ENCODE measurements around the gene SDHAF1.
"Not testable (repeated sequence)": the region's sequence is repeated elsewhere in the genome, so short reads cannot be mapped to it uniquely, and the experiment has no call there.

SDHAF1 gene, protein sequence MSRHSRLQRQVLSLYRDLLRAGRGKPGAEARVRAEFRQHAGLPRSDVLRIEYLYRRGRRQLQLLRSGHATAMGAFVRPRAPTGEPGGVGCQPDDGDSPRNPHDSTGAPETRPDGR

DNA sequence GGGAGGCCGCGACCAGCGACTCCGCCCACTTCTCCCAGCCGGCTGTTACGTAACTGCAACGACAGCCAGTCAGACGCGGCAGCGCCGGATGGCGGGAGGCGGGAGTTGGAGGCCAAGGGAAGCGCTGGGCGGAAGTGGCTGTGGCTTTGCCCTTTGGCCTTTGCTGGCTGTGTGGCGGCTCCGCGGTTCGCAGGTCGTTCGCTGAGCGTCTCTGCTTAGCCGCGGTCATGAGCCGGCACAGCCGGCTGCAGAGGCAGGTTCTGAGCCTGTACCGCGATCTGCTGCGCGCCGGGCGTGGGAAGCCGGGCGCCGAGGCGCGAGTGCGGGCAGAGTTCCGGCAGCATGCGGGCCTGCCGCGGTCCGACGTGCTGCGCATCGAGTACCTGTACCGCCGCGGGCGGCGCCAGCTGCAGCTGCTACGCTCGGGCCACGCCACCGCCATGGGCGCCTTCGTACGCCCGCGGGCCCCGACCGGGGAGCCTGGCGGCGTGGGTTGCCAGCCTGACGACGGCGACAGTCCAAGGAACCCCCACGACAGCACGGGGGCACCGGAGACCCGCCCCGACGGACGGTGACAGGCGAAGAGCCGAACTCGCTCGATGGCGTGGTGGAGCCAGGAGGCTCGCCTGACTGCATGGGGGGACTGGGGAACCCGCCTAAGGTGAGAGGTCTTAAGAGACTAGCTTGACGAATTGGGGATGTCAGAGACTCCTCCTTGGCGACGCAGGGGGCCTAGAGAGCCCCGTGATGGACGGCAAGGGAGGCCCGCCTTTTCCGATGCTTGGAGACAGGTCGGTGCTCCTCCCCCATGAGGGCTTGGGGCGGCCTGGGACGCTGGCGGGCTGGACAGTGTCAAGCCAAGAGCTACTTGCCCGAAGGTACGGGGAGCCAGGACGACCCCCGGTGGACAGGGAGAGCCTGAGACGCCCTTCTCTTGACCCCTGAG lies at the start of gene SDHAF1:
Gene SDHAF1, plus strand, starts transcription at position 141 of the 946 bp plus-strand sequence. Its CDS starts 87 bp downstream, at position 228.
- TF ChIP-seq POLR2A (IDR thresholded peaks at IDR 0.05; ENCODE audit: low read depth, low read length) = peak; percentile 84; the same call in 1 of the 2 replicates
- FAIRE-seq (peak; percentile 79), DNase-seq (ENCODE audit: insufficient read length, low spot score) (peak; percentile 99)

- FAIRE-seq = no peak
- TF ChIP-seq POLR2A (IDR thresholded peaks at IDR 0.05; ENCODE audit: low read depth, low read length) = no peak
- no peak for DNase-seq (ENCODE audit: insufficient read length, low spot score)
Observed at GRCh38 chr19:35946203-35946602, 48.8 kb upstream of the SDHAF1 start.

GRCh38 chr19:35949131-35949530 lies 45.9 kb upstream of the SDHAF1 start:
- FAIRE-seq (no peak), DNase-seq (ENCODE audit: insufficient read length, low spot score) (peak; percentile 62)
- TF ChIP-seq POLR2A (IDR thresholded peaks at IDR 0.05; ENCODE audit: low read depth, low read length) = no peak

GRCh38 chr19:35955881-35956634 lies 38.9 kb upstream of the SDHAF1 start:
- no peak for FAIRE-seq
- DNase-seq (ENCODE audit: insufficient read length, low spot score) = no peak

DNA sequence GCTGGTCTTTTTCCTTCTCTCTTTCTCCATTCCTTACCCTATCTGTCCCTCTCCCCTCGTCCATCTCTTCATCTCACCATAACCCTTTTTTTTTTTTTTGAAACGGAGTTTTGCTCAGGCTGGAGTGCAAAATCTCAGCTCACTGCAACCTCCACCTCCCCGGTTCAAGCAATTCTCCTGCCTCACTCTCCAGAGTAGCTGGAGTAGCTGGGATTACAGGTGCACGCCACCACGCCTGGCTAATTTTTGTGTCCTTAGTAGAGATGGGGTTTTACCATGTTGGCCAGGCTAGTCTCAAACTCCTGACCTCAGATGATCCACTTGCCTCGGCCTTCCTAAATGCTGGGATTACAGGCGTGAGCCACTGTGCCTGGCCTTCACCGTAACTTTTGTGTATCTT lies 37.6 kb upstream of the SDHAF1 start:
- FAIRE-seq; DNase-seq (ENCODE audit: insufficient read length, low spot score): not testable (repeated sequence)

More at GRCh38 chr19:35955881-35956634, 38.9 kb upstream of the SDHAF1 start:
- no peak for TF ChIP-seq POLR2A (IDR thresholded peaks at IDR 0.05; ENCODE audit: low read depth, low read length)

DNA sequence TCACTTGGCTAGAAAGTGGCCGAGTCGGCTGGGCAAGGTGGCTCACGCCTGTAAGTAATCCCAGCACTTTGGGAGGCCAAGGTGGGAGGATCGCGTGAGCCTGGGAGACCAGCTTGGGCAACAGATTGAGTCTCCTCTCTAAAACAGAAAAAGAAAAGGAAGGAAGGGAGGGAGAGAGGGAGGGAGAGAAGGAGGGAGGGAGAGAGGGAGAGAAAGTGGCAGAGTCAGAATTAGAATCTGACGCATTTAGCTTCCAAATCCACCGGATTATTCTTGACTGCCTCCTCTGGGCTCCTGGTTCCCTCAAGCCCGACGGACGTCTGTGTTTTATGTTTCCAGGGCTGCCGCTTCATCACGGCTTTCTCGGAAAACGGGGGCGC lies 36.3 kb upstream of the SDHAF1 start:
- FAIRE-seq (no peak), DNase-seq (ENCODE audit: insufficient read length, low spot score) (no peak)
- TF ChIP-seq POLR2A (IDR thresholded peaks at IDR 0.05; ENCODE audit: low read depth, low read length) = no peak

GRCh38 chr19:35959040-35959967 lies 35.7 kb upstream of the SDHAF1 start:
- DNase-seq (ENCODE audit: insufficient read length, low spot score) (no peak), FAIRE-seq (no peak)
- no peak for TF ChIP-seq POLR2A (IDR thresholded peaks at IDR 0.05; ENCODE audit: low read depth, low read length)

- no peak for TF ChIP-seq POLR2A (IDR thresholded peaks at IDR 0.05; ENCODE audit: low read depth, low read length)
- FAIRE-seq = no peak
Observed at GRCh38 chr19:35959968-35960320, 35.0 kb upstream of the SDHAF1 start.

GRCh38 chr19:35960432-35960972 lies 34.5 kb upstream of the SDHAF1 start:
- no peak for FAIRE-seq
- no peak for TF ChIP-seq POLR2A (IDR thresholded peaks at IDR 0.05; ENCODE audit: low read depth, low read length)

More at GRCh38 chr19:35959968-35960320, 35.0 kb upstream of the SDHAF1 start:
- DNase-seq (ENCODE audit: insufficient read length, low spot score) = no peak

GRCh38 chr19:35963514-35963913 lies 31.5 kb upstream of the SDHAF1 start:
- no peak for DNase-seq (ENCODE audit: insufficient read length, low spot score)
- no peak for FAIRE-seq
- TF ChIP-seq POLR2A (IDR thresholded peaks at IDR 0.05; ENCODE audit: low read depth, low read length) = no peak

More at GRCh38 chr19:35960432-35960972, 34.5 kb upstream of the SDHAF1 start:
- no peak for DNase-seq (ENCODE audit: insufficient read length, low spot score)

DNA sequence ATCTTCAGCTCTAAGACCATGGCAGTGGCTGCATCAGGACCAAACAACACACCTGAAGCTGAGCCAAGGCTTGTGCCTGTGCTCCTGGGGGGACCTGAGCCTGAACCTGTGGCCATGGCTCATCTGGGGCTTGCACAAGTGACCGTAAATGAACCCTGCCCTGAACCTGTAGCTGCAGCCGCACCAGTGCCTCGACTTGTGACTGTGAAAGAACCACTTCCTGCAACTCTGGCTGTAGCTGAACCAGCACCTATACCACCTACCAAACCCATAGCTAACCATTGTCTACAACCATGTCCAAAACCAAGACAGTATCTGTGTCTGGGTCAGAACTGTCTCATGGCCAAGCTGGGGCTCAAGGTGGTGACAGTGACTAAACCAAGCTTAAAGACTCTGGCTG lies 28.2 kb upstream of the SDHAF1 start:
- no peak for TF ChIP-seq POLR2A (IDR thresholded peaks at IDR 0.05; ENCODE audit: low read depth, low read length)
- DNase-seq (ENCODE audit: insufficient read length, low spot score) (no peak), FAIRE-seq (no peak)

GRCh38 chr19:35973487-35973886 lies 21.5 kb upstream of the SDHAF1 start:
- TF ChIP-seq POLR2A (IDR thresholded peaks at IDR 0.05; ENCODE audit: low read depth, low read length) = no peak
- DNase-seq (ENCODE audit: insufficient read length, low spot score) (no peak), FAIRE-seq (no peak)
